SK-N-SH (cell line): ENCODE measurements around the gene EEF1G. TPM values are rescaled to one million over a fixed set of nuclear protein-coding genes. Genes with fewer than 3 reads are reported as not detected.

Experiments used
- CTCF ChIA-PET: fragments of 300-600, 350-600 bp; formaldehyde crosslinking; extraction: SDS; loops from one replicate; lab custom pipeline; 2021; lab: Yijun Ruan, JAX
- POLR2A ChIA-PET: fragments of 350-600 bp; sonication (Branson Sonifier 250); formaldehyde crosslinking; extraction: SDS; loops from one replicate; lab custom pipeline; 2020; ENCODE audit warnings: antibody characterized with exemption, inconsistent platforms; lab: Yijun Ruan, JAX
- DNase-seq: peaks from one replicate; pipeline ENCODE4 v3.0.0; 2012
- H2AFZ ChIP-seq: fragments of 200-600 bp; sonication (generic); 2 replicates; pipeline ENCODE4 v1.8.1; 2016; ENCODE audit warnings: antibody characterized with exemption, mild to moderate bottlenecking, low read depth
- H3F3A ChIP-seq: fragments of 200-600 bp; sonication (generic); replicated peaks from 2 replicates; pipeline ENCODE3; 2016; ENCODE audit warnings: antibody characterized with exemption, mild to moderate bottlenecking; ENCODE audit not compliant: insufficient read depth
- H3K27ac ChIP-seq, 2 experiments: fragments of 200-500 bp in 1 of 2; fragments of 200-600 bp in 1 of 2; sonication (Bioruptor generic) in 1 of 2; sonication (generic), shearing (Covaris generic) in 1 of 2; 2 replicates each; pipeline versions ENCODE4 v1.5.1 to v1.6.1; 2014 to 2016; ENCODE audit warnings: low read depth in 2 of 2, inconsistent platforms in 1 of 2, low read length in 1 of 2, mild to moderate bottlenecking in 1 of 2, mixed read lengths in 1 of 2
- H3K27me3 ChIP-seq: fragments of 200-600 bp; sonication (generic), shearing (Covaris generic); 2 replicates; pipeline ENCODE4 v1.6.1; 2016; ENCODE audit warnings: mixed run types; ENCODE audit not compliant: insufficient read depth
- H3K36me3 ChIP-seq, 2 experiments: fragments of 200-500 bp in 1 of 2; fragments of 200-600 bp in 1 of 2; sonication (Bioruptor generic) in 1 of 2; sonication (generic) in 1 of 2; replicated peaks in 1 of 2; 2 replicates each; pipeline versions ENCODE3 to v1.5.1; 2014 to 2016; ENCODE audit warnings: low read length in 1 of 2, mild to moderate bottlenecking in 1 of 2; ENCODE audit not compliant: insufficient read depth in 2 of 2, control insufficient read depth in 1 of 2
- H3K4me1 ChIP-seq, 2 experiments: fragments of 200-500 bp in 1 of 2; fragments of 200-600 bp in 1 of 2; sonication (Bioruptor generic) in 1 of 2; sonication (generic), shearing (Covaris generic) in 1 of 2; 2 replicates each; pipeline versions ENCODE4 v1.5.1 to v1.6.1; 2014 to 2016; ENCODE audit warnings: low read depth in 1 of 2, low read length in 1 of 2, mixed run types in 1 of 2; ENCODE audit not compliant: insufficient read depth in 2 of 2, control insufficient read depth in 1 of 2
- H3K4me2 ChIP-seq: fragments of 200-600 bp; sonication (generic), shearing (Covaris generic); 2 replicates; pipeline ENCODE4 v1.6.1; 2017; ENCODE audit warnings: mixed run types
- H3K4me3 ChIP-seq, 2 experiments: fragments of 200-500 bp in 1 of 2; fragments of 200-600 bp in 1 of 2; sonication (Bioruptor generic) in 1 of 2; sonication (generic), shearing (Covaris generic) in 1 of 2; 2 replicates each; pipeline versions ENCODE4 v1.5.1 to v1.8.1; 2014 to 2016; ENCODE audit warnings: low read depth in 2 of 2, inconsistent platforms in 1 of 2, low read length in 1 of 2, mild to moderate bottlenecking in 1 of 2, mixed read lengths in 1 of 2, moderate library complexity in 1 of 2
- H3K79me2 ChIP-seq: fragments of 200-600 bp; sonication (generic); 2 replicates; pipeline ENCODE4 v1.8.1; 2017; ENCODE audit warnings: mild to moderate bottlenecking; ENCODE audit not compliant: insufficient read depth
- H3K9ac ChIP-seq: fragments of 200-600 bp; sonication (generic); 2 replicates; pipeline ENCODE4 v1.6.1; 2017; ENCODE audit warnings: mixed run types
- H3K9me2 ChIP-seq: fragments of 200-600 bp; sonication (generic); 2 replicates; pipeline ENCODE4 v1.6.1; 2017; ENCODE audit warnings: mixed run types
- H3K9me3 ChIP-seq: fragments of 200-600 bp; sonication (generic); 2 replicates; pipeline ENCODE4 v1.6.1; 2017; ENCODE audit warnings: mixed run types, mild to moderate bottlenecking, moderate library complexity
- H4K20me1 ChIP-seq: fragments of 200-600 bp; sonication (generic); 2 replicates; pipeline ENCODE4 v1.6.1; 2017; ENCODE audit warnings: mild to moderate bottlenecking, mixed run types; ENCODE audit not compliant: insufficient read depth
- CTCF ChIP-seq: fragments of 200-600 bp; sonication (generic); IDR thresholded peaks from 2 replicates; pipeline ENCODE4 v1.6.1; 2017; ENCODE audit warnings: antibody characterized with exemption, mild to moderate bottlenecking, moderate library complexity
- ELF1 ChIP-seq: IDR thresholded peaks from 2 replicates; pipeline ENCODE4 v1.4.0; 2012
- GABPA ChIP-seq: IDR thresholded peaks from 2 replicates; pipeline ENCODE4 v1.4.0; 2012; ENCODE audit warnings: low read depth, mild to moderate bottlenecking
- NFIC ChIP-seq: IDR thresholded peaks from 2 replicates; pipeline ENCODE4 v1.4.0; 2012; ENCODE audit warnings: borderline replicate concordance
- PBX3 ChIP-seq: IDR thresholded peaks from 2 replicates; pipeline ENCODE4; 2012
- POLR2AphosphoS5 ChIP-seq: IDR thresholded peaks from 2 replicates; pipeline ENCODE4 v1.6.1; 2012; ENCODE audit warnings: low read depth, low read length
- RCOR1 ChIP-seq: fragments of 150-350 bp; IDR thresholded peaks from 2 replicates; pipeline ENCODE4 v1.6.1; 2017; ENCODE audit warnings: antibody characterized with exemption, low read length
- SMC3 ChIP-seq: IDR thresholded peaks from 2 replicates; pipeline ENCODE4 v1.6.1; 2012; ENCODE audit warnings: low read depth, low read length, improper control_type of control experiment
- TCF12 ChIP-seq: IDR thresholded peaks from 2 replicates; pipeline ENCODE4 v1.4.0; 2012
- TEAD4 ChIP-seq: IDR thresholded peaks from 2 replicates; pipeline ENCODE4 v1.4.0; 2012; ENCODE audit warnings: mild to moderate bottlenecking, borderline replicate concordance; ENCODE audit not compliant: insufficient read depth
- YY1 ChIP-seq: IDR thresholded peaks from 2 replicates; pipeline ENCODE4 v1.4.0; 2012; ENCODE audit warnings: low read depth, mild to moderate bottlenecking
- WGBS: methylation state at CpG from one replicate; pipeline ENCODE4 v1.1.6; 2017; ENCODE audit warnings: low lambda C conversion rate; 5-methylcytosine and 5-hydroxymethylcytosine counted together
- polyA plus RNA-seq, 3 experiments: library from polyadenylated mRNA; depleted of rRNA; stranded (reverse); fragments of >200 nt; gene quantifications; 2 replicates each; pipeline ENCODE4 v1.2.3, GENCODE V29; 2012
- TF ChIP-seq, protein P1 (sequence below): fragments of 150-350 bp; IDR thresholded peaks from 2 replicates; pipeline ENCODE4 v1.6.1; 2017; ENCODE audit warnings: antibody characterized with exemption, low read length, low read depth, borderline replicate concordance

Gene EEF1G
- polyA plus RNA-seq, 1 of the 3 experiments (the other 2 are of a cell fraction): 1,853 TPM

DNA sequence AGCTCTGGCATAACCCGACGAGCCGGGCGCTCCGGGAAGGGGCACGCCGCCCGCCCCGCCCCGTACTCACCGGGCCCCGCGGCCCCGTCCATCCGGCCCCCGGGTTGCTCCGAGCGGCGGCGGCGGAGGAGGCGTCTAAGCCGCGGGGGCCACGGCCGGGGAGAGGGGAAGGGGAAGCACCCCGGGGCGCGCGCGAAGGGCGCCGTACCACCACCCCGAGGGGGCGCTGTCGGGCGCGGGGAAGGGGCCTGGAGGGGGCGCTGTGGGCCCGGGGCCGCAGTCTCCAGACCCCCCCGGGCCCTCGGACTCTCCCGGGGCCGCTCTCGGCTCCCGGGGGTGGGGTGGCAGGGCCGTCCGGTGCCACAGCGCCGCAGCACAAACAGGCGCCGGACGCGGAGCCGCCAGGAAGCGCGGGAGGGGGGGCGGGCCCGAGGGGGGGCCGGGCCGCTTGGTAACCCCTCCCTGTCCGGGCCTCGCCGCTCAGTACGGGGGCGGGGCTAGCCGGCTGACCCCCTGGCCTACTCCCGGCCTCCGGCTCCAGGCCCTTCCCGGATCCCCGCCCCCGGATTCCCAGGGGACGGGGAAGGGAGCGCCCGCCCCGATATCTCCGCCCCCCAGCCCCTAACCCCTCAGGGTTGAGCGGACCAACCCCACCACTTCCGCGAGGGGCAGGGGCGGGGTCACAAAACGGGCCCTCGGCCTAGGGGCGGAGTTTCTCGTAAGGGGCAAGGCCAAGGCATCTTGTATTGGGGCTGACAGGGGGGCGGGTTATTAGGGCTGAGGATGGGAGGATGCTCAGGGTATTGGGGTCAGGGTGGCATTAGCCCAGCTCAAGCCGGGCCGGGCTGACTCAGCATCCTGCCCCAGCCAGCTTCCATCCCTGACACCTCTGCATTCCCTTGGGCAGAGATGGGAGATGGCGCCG is 38.9 kb upstream of the EEF1G start, which contains the start of the genes EML3 and ROM1:
TSS of gene EML3 (minus strand) at position 410 of the 925 bp plus-strand sequence. CDS start at position 92, 318 bp downstream.
TSS of gene ROM1 (plus strand) at position 892 of the 925 bp plus-strand sequence. CDS start at position 917, 25 bp downstream.
- H3K4me1 ChIP-seq: peaks cover 4 to 24% of the 10 kb centered on the region in 2 experiments; a peak in 2 of 4 replicates
- WGBS: 1% methylated on average over 13 of the region's 91 CpGs
- peaks cover 17% of the 10 kb centered on the region; the same call in 1 of the 2 replicates for H3K79me2 ChIP-seq
- peak; percentile 97 for DNase-seq
- peak within 1 kb of the TSS; percentile 71 to 81 for H3K4me3 ChIP-seq
- H3K36me3 ChIP-seq: peaks cover 14 to 24% of the 10 kb centered on the region in 2 experiments
- TF ChIP-seq ELF1 (0 out of 2 replicates have a peak, but pooled peaks have one; percentile 18), POLR2AphosphoS5 (peak; percentile 16; the same call in 1 of the 2 replicates), GABPA (peak; percentile 30; the same call in 1 of the 2 replicates), RCOR1 (no peak), PBX3 (0 out of 2 replicates have a peak, but pooled peaks have one; percentile 5), TEAD4 (0 out of 2 replicates have a peak, but pooled peaks have one; percentile 6), NFIC (no peak), YY1 (0 out of 2 replicates have a peak, but pooled peaks have one; percentile 5), CTCF (peak; percentile 76), TCF12 (no peak), SMC3 (peak; percentile 13; the same call in 1 of the 2 replicates)
- TF ChIP-seq, protein P1, sequence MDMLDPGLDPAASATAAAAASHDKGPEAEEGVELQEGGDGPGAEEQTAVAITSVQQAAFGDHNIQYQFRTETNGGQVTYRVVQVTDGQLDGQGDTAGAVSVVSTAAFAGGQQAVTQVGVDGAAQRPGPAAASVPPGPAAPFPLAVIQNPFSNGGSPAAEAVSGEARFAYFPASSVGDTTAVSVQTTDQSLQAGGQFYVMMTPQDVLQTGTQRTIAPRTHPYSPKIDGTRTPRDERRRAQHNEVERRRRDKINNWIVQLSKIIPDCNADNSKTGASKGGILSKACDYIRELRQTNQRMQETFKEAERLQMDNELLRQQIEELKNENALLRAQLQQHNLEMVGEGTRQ: no peak
- no peaks in the 10 kb centered on the region for H4K20me1 ChIP-seq
- H3K9me3 ChIP-seq: no peaks in the 10 kb centered on the region
- H3K27ac ChIP-seq: peak within 1 kb of the TSS; percentile 70 to 92
- peaks cover 27% of the 10 kb centered on the region for H3F3A ChIP-seq
- H2AFZ ChIP-seq: peak within 1 kb of the TSS; percentile 76
- H3K9ac ChIP-seq: peak within 1 kb of the TSS; percentile 70
- ChIA-PET CTCF (interaction anchor here (0.7 to 6.9 kb wide), 22 partner anchors 9 to 218 kb away, joined by 3 to 69 read pairs (median 4); partner anchors contain the start of genes B3GAT3, C11orf98, CSKMT and LBHD1), POLR2A (interaction anchor here (0.5 to 2.7 kb wide), 10 partner anchors 9 to 340 kb away, joined by 3 to 18 read pairs (median 6); partner anchors contain the start of genes B3GAT3, C11orf98, CSKMT and EEF1G)
- H3K27me3 ChIP-seq: no peaks in the 10 kb centered on the region
- no peaks in the 10 kb centered on the region for H3K9me2 ChIP-seq
- peak within 1 kb of the TSS; percentile 82 for H3K4me2 ChIP-seq
